HEK293 (cell line): ENCODE results near the gene AADACL3.

Experiments
- CTCF ChIA-PET: fragments of 350-600 bp; formaldehyde crosslinking; extraction: SDS; loops from one replicate; lab custom pipeline; 2021; ENCODE audit warnings: antibody characterized with exemption; lab: Yijun Ruan, JAX
- POLR2A ChIA-PET: fragments of 300-600 bp; formaldehyde crosslinking; extraction: SDS; loops from one replicate; lab custom pipeline; 2020; ENCODE audit warnings: antibody characterized with exemption, inconsistent platforms; lab: Yijun Ruan, JAX
- H3K27ac ChIP-seq: fragments of 200-500 bp; sonication (Bioruptor generic); 2 replicates; pipeline ENCODE4 v1.5.1; 2014; ENCODE audit warnings: low read depth, low read length, control low read depth, inconsistent platforms; ENCODE audit errors: extremely low read depth
- H3K36me3 ChIP-seq, 2 experiments: fragments of 200-500 bp in 1 of 2; sonication (Bioruptor generic) in 1 of 2; 1 replicate in 1 of 2; 2 replicates in 1 of 2; pipeline ENCODE4 v1.5.1; 2014 to 2017; ENCODE audit warnings: inconsistent platforms in 2 of 2, low read length in 2 of 2; ENCODE audit not compliant: control insufficient read depth in 2 of 2, insufficient read depth in 1 of 2
- H3K4me1 ChIP-seq: fragments of 200-500 bp; sonication (Bioruptor generic); 2 replicates; pipeline ENCODE4 v1.5.1; 2014; ENCODE audit warnings: mild to moderate bottlenecking, low read length, inconsistent platforms; ENCODE audit not compliant: control insufficient read depth, insufficient read depth
- H3K4me3 ChIP-seq: 2 replicates; pipeline ENCODE4 v1.5.1; 2011; ENCODE audit warnings: low read depth, mild to moderate bottlenecking, control low read depth, low read length, moderate library complexity
- H3K9me3 ChIP-seq: fragments of 200-500 bp; sonication (Bioruptor generic); 2 replicates; pipeline ENCODE4 v1.5.1; 2014; ENCODE audit warnings: low read depth, low read length, inconsistent platforms; ENCODE audit not compliant: control insufficient read depth, insufficient read depth
- BCL11B ChIP-seq: fragments of 450-650 bp; formaldehyde crosslinking; IDR thresholded peaks from 2 replicates; pipeline ENCODE4 v1.5.1; 2016; ENCODE audit warnings: low read depth, missing biosample characterization, missing genetic modification characterization
- GLIS2 ChIP-seq: fragments of 450-650 bp; formaldehyde crosslinking; IDR thresholded peaks from 2 replicates; pipeline ENCODE4 v1.5.1; 2016; ENCODE audit warnings: missing biosample characterization, missing genetic modification characterization
- KLF10 ChIP-seq: fragments of 450-650 bp; IDR thresholded peaks from 2 replicates; pipeline ENCODE4 v1.5.1; 2018; ENCODE audit warnings: missing biosample characterization, mild to moderate bottlenecking, missing genetic modification characterization
- MEIS1 ChIP-seq: sonication (generic); formaldehyde crosslinking; IDR thresholded peaks from 2 replicates; pipeline ENCODE4 v1.8.1; 2022; ENCODE audit warnings: missing genetic modification reagents, mild to moderate bottlenecking, borderline replicate concordance
- OSR2 ChIP-seq: fragments of 450-650 bp; formaldehyde crosslinking; IDR thresholded peaks from 2 replicates; pipeline ENCODE4 v1.5.1; 2016; ENCODE audit warnings: missing biosample characterization, missing genetic modification characterization
- SCRT1 ChIP-seq: fragments of 450-650 bp; formaldehyde crosslinking; IDR thresholded peaks from 2 replicates; pipeline ENCODE4 v1.5.1; 2016; ENCODE audit warnings: missing biosample characterization, missing genetic modification characterization, borderline replicate concordance
- SP2 ChIP-seq: fragments of 450-650 bp; formaldehyde crosslinking; IDR thresholded peaks from 2 replicates; pipeline ENCODE4 v1.5.1; 2016; ENCODE audit warnings: missing biosample characterization, missing genetic modification characterization
- SP7 ChIP-seq: fragments of 450-650 bp; formaldehyde crosslinking; IDR thresholded peaks from 2 replicates; pipeline ENCODE4 v1.5.1; 2016; ENCODE audit warnings: missing biosample characterization, missing genetic modification characterization
- ZNF112 ChIP-seq: fragments of 450-650 bp; formaldehyde crosslinking; IDR thresholded peaks from 2 replicates; pipeline ENCODE4 v1.5.0; 2017; ENCODE audit warnings: missing biosample characterization, missing genetic modification characterization
- ZNF114 ChIP-seq: fragments of 450-650 bp; formaldehyde crosslinking; IDR thresholded peaks from 2 replicates; pipeline ENCODE4 v1.5.0; 2017; ENCODE audit warnings: missing biosample characterization, missing genetic modification characterization
- ZNF133 ChIP-seq: fragments of 450-650 bp; formaldehyde crosslinking; IDR thresholded peaks from 2 replicates; pipeline ENCODE4 v1.5.1; 2016; ENCODE audit warnings: missing biosample characterization, missing genetic modification characterization
- ZNF19 ChIP-seq: fragments of 450-650 bp; formaldehyde crosslinking; IDR thresholded peaks from 2 replicates; pipeline ENCODE4; 2016; ENCODE audit warnings: missing biosample characterization, missing genetic modification characterization, low read depth
- ZNF394 ChIP-seq: fragments of 450-650 bp; formaldehyde crosslinking; IDR thresholded peaks from 2 replicates; pipeline ENCODE4 v1.5.1; 2016; ENCODE audit warnings: missing biosample characterization, missing genetic modification characterization, mild to moderate bottlenecking, moderate library complexity, borderline replicate concordance
- ZNF423 ChIP-seq: fragments of 450-650 bp; formaldehyde crosslinking; IDR thresholded peaks from 2 replicates; pipeline ENCODE4 v1.5.1; 2016; ENCODE audit warnings: missing biosample characterization, missing genetic modification characterization
- ZNF658 ChIP-seq: fragments of 450-650 bp; formaldehyde crosslinking; IDR thresholded peaks from 2 replicates; pipeline ENCODE4; 2016; ENCODE audit warnings: missing biosample characterization, missing genetic modification characterization
- ZNF747 ChIP-seq: fragments of 450-650 bp; formaldehyde crosslinking; IDR thresholded peaks from 2 replicates; pipeline ENCODE4 v1.5.1; 2016; ENCODE audit warnings: missing biosample characterization, missing genetic modification characterization
- ZSCAN16 ChIP-seq: fragments of 450-650 bp; formaldehyde crosslinking; IDR thresholded peaks from 2 replicates; pipeline ENCODE4 v1.5.1; 2016; ENCODE audit warnings: missing biosample characterization, missing genetic modification characterization
- TF ChIP-seq, protein P1 (sequence below): fragments of 450-650 bp; formaldehyde crosslinking; IDR thresholded peaks from 2 replicates; pipeline ENCODE4 v1.5.1; 2016; ENCODE audit warnings: missing biosample characterization, missing genetic modification characterization
- TF ChIP-seq, protein P2 (sequence below): fragments of 450-650 bp; formaldehyde crosslinking; IDR thresholded peaks from 2 replicates; pipeline ENCODE4 v1.5.1; 2016; ENCODE audit warnings: missing biosample characterization, missing genetic modification characterization, borderline replicate concordance
- TF ChIP-seq, protein P3 (sequence below): fragments of 450-650 bp; formaldehyde crosslinking; IDR thresholded peaks from 2 replicates; pipeline ENCODE4 v1.5.1; 2016; ENCODE audit warnings: missing biosample characterization, missing genetic modification characterization

Gene AADACL3

DNA sequence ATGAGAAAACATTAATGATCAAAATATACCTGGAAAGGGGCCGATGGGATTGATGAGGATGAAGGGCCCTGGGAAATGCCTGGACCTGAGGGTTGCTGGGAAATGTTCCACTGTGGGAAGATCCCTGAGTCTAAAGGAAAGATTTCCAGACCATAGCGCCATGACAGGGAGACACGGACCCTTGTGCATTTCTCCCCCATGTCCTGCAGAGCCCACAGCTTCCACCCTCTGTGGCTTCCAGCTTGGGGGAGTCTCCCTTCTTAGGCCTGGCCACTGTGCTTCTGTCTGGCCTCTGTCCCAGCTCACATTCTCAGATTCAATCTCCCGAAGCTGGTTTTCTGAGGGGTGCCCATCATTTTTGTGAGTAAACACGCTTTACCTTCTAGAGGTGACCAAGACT lies 56.6 kb downstream of the AADACL3 start:
- Histone ChIP-seq H3K4me1 (no peaks in the 10 kb centered on the region), H3K27ac (no peak overlapping the region), H3K9me3 (no peaks in the 10 kb centered on the region), H3K36me3 (no peaks in the 10 kb centered on the region), H3K4me3 (no peak overlapping the region)
- ChIA-PET CTCF (no interaction called here), POLR2A (no interaction called here)
- TF ChIP-seq, protein P1, sequence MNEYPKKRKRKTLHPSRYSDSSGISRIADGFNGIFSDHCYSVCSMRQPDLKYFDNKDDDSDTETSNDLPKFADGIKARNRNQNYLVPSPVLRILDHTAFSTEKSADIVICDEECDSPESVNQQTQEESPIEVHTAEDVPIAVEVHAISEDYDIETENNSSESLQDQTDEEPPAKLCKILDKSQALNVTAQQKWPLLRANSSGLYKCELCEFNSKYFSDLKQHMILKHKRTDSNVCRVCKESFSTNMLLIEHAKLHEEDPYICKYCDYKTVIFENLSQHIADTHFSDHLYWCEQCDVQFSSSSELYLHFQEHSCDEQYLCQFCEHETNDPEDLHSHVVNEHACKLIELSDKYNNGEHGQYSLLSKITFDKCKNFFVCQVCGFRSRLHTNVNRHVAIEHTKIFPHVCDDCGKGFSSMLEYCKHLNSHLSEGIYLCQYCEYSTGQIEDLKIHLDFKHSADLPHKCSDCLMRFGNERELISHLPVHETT (tag by site-specific recombination), result no peak
- TF ChIP-seq ZNF658 (tag by site-specific recombination) (no peak), KLF10 (tag by site-specific recombination) (no peak)

DNA sequence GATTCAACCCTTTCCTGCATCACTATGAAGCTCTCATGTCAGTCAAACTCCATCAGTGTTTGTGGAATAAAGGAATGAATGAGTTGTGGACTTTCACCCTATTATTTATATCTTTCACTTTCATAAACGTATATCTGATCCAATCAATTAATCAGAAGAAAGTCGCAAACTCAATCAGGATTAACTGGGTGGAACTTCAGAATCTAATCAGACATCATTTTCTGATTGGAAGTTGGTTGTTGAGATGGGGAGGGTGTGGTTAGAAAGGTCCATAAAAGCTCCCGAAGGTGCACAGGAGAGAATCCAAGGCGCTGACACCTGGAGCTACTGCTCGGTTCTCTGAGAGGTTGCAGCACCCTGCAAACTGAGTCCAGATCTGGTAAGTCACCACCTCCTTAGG lies 57.5 kb downstream of the AADACL3 start, which contains the start of gene PRAMEF12:
Gene PRAMEF12 (plus strand): TSS at position 301 of the 400 bp plus-strand sequence. CDS start 1,130 bp downstream, outside the sequence.
- H3K4me1 ChIP-seq, result no peaks in the 10 kb centered on the region
- POLR2A ChIA-PET, result no interaction called here
- TF ChIP-seq SCRT1 (tag by site-specific recombination), result no peak
- TF ChIP-seq ZNF114, result no peak

DNA sequence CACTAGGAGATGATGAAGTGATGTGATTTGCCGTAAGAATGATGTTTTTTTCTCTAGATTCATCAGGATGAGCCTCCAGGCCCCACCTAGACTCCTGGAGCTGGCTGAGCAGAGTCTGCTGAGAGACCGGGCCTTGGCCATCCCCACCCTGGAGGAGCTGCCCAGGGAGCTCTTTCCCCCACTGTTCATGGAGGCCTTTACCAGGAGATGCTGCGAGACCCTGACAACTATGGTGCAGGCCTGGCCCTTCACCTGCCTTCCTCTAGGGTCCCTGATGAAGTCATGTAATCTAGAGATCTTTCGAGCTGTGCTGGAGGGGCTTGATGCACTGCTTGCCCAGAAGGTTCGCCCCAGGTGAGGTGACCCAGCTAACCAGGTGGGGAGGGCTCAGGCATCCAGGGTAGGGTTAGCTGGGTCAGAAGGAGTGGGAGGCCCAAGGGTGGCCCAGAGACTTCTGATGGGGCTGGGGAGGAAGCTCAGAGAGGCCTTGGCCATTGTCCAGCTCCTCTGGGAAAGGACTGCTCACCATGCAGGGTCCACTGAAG lies 59.0 kb downstream of the AADACL3 start:
- Histone ChIP-seq H3K4me1 (no peaks in the 10 kb centered on the region), H3K9me3 (no peaks in the 10 kb centered on the region), H3K27ac (no peak overlapping the region), H3K4me3 (no peak overlapping the region), H3K36me3 (no peaks in the 10 kb centered on the region)
- CTCF ChIA-PET, result interaction anchor here (0.6 kb wide), 1 partner anchor 661 kb away, joined by 3 read pairs; no protein-coding TSS in a partner anchor
- POLR2A ChIA-PET, result no interaction called here
- TF ChIP-seq ZNF423 (tag by site-specific recombination), result no peak
- TF ChIP-seq ZNF133 (tag by site-specific recombination), result no peak
- TF ChIP-seq ZNF747 (tag by site-specific recombination), result no peak
- TF ChIP-seq ZNF112 (tag by site-specific recombination), result no peak
- TF ChIP-seq, protein P2, sequence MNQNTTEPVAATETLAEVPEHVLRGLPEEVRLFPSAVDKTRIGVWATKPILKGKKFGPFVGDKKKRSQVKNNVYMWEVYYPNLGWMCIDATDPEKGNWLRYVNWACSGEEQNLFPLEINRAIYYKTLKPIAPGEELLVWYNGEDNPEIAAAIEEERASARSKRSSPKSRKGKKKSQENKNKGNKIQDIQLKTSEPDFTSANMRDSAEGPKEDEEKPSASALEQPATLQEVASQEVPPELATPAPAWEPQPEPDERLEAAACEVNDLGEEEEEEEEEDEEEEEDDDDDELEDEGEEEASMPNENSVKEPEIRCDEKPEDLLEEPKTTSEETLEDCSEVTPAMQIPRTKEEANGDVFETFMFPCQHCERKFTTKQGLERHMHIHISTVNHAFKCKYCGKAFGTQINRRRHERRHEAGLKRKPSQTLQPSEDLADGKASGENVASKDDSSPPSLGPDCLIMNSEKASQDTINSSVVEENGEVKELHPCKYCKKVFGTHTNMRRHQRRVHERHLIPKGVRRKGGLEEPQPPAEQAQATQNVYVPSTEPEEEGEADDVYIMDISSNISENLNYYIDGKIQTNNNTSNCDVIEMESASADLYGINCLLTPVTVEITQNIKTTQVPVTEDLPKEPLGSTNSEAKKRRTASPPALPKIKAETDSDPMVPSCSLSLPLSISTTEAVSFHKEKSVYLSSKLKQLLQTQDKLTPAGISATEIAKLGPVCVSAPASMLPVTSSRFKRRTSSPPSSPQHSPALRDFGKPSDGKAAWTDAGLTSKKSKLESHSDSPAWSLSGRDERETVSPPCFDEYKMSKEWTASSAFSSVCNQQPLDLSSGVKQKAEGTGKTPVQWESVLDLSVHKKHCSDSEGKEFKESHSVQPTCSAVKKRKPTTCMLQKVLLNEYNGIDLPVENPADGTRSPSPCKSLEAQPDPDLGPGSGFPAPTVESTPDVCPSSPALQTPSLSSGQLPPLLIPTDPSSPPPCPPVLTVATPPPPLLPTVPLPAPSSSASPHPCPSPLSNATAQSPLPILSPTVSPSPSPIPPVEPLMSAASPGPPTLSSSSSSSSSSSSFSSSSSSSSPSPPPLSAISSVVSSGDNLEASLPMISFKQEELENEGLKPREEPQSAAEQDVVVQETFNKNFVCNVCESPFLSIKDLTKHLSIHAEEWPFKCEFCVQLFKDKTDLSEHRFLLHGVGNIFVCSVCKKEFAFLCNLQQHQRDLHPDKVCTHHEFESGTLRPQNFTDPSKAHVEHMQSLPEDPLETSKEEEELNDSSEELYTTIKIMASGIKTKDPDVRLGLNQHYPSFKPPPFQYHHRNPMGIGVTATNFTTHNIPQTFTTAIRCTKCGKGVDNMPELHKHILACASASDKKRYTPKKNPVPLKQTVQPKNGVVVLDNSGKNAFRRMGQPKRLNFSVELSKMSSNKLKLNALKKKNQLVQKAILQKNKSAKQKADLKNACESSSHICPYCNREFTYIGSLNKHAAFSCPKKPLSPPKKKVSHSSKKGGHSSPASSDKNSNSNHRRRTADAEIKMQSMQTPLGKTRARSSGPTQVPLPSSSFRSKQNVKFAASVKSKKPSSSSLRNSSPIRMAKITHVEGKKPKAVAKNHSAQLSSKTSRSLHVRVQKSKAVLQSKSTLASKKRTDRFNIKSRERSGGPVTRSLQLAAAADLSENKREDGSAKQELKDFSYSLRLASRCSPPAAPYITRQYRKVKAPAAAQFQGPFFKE (tag by site-specific recombination), result no peak
- TF ChIP-seq, protein P3, sequence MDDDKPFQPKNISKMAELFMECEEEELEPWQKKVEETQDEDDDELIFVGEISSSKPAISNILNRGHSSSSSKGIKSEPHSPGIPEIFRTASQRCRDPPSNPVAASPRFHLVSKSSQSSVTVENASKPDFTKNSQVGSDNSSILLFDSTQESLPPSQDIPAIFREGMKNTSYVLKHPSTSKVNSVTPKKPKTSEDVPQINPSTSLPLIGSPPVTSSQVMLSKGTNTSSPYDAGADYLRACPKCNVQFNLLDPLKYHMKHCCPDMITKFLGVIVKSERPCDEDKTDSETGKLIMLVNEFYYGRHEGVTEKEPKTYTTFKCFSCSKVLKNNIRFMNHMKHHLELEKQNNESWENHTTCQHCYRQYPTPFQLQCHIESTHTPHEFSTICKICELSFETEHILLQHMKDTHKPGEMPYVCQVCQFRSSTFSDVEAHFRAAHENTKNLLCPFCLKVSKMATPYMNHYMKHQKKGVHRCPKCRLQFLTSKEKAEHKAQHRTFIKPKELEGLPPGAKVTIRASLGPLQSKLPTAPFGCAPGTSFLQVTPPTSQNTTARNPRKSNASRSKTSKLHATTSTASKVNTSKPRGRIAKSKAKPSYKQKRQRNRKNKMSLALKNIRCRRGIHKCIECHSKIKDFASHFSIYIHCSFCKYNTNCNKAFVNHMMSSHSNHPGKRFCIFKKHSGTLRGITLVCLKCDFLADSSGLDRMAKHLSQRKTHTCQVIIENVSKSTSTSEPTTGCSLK (tag by site-specific recombination), result no peak
- no peak for TF ChIP-seq BCL11B (tag by site-specific recombination)
- TF ChIP-seq GLIS2, result no peak
- no peak for TF ChIP-seq SP2 (tag by site-specific recombination)
- no peak for TF ChIP-seq MEIS1
- no peak for TF ChIP-seq OSR2 (tag by site-specific recombination)
- no peak for TF ChIP-seq ZNF19 (tag by site-specific recombination)
- no peak for TF ChIP-seq ZSCAN16 (tag by site-specific recombination)
- TF ChIP-seq SP7 (tag by site-specific recombination), result no peak
- no peak for TF ChIP-seq ZNF394

More for the DNA sequence above, 57.5 kb downstream of the AADACL3 start, which contains the start of gene PRAMEF12:
- Histone ChIP-seq H3K27ac (no peak within 1 kb of the TSS), H3K36me3 (no peaks in the 10 kb centered on the region), H3K9me3 (no peaks in the 10 kb centered on the region), H3K4me3 (no peak within 1 kb of the TSS)
- CTCF ChIA-PET, result no interaction called here
